Measurements from ENCODE around the gene SFPQ.
A peak's percentile ranks its signal among the peaks of the same experiment; 100 is the strongest.

SFPQ gene

DNA sequence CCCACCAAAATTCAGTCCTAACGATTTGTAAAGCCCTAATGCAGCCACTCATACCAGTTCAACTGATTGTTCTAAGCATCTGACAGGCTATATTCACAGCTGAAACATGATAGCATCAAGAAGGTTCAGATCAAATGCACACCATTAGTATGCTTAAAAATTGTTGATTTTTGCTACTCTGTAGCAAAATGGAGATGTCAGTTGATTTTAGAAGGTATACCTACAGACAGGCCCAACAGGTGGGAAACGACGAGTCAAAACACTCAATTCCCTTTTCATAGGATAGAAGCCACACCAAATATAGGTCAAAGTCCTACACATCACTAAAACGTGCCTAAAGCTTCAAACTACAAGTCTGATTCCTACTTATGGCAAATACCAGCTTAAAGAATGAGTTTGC lies 6.7 kb downstream of the SFPQ start:
- Histone ChIP-seq H3K4me1 (ENCODE audit: control insufficient read depth, insufficient read depth, low read length) (peaks cover 16% of the 10 kb centered on the region; the same call in 1 of the 2 replicates), H3K9ac (ENCODE audit: low read depth, low read length) (no peak overlapping the region), H3K9me3 (ENCODE audit: control insufficient read depth, insufficient read depth, low read length) (no peaks in the 10 kb centered on the region), H3K27me3 (ENCODE audit: control insufficient read depth, insufficient read depth, low read length) (no peaks in the 10 kb centered on the region), H3K36me3 (ENCODE audit: control insufficient read depth, insufficient read depth, low read length) (peaks cover 100% of the 10 kb centered on the region), H3K4me3 (ENCODE audit: low read depth, low read length) (no peak overlapping the region), H3K27ac (ENCODE audit: low read depth, low read length) (no peak overlapping the region)

- no peak overlapping the region for H3K4me3 ChIP-seq (ENCODE audit: low read depth, low read length)
- H3K27me3 ChIP-seq (ENCODE audit: control insufficient read depth, insufficient read depth, low read length), result no peaks in the 10 kb centered on the region
- peaks cover 100% of the 10 kb centered on the region for H3K36me3 ChIP-seq (ENCODE audit: control insufficient read depth, insufficient read depth, low read length)
- H3K9me3 ChIP-seq (ENCODE audit: control insufficient read depth, insufficient read depth, low read length), result no peaks in the 10 kb centered on the region
- H3K27ac ChIP-seq (ENCODE audit: low read depth, low read length), result no peak overlapping the region
- H3K4me1 ChIP-seq (ENCODE audit: control insufficient read depth, insufficient read depth, low read length), result peaks cover 15% of the 10 kb centered on the region; the same call in 1 of the 2 replicates
- H3K9ac ChIP-seq (ENCODE audit: low read depth, low read length), result no peak overlapping the region
Observed at GRCh38 chr1:35185200-35185599, 7.7 kb downstream of the SFPQ start.

DNA sequence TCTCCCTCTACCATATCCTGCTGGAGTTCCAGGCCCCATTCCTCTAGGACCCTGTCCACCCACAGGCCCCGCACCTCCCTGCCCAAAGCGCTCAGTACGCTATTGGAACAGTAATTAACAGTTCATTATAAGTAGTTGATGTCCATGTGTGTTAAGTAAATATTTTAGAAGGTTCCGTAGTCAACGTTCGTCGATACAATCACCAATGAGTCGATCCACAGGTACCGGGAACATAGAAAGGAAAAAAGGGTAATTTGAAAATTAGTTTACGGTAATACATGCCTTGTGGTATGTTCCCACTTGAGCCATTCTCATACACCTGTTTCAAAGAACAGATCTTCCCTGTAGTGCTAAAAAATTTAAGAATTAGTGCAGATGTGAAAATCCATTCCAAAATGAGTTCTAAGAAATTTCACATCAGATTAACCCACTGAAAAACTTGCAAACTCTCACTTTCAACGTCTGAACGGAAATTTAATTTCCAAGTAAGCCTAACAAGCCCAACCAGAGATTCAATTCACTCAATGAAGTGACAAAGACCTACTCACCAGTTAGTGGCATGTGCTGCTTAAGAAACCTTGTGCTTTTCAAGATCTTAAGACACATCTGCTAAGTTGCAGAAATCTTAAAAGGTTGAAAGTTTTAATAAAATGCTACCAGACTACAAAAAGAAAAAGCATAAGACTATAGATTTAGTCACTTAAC lies 8.3 kb downstream of the SFPQ start:
- Histone ChIP-seq H3K4me1 (ENCODE audit: control insufficient read depth, insufficient read depth, low read length) (peaks cover 16% of the 10 kb centered on the region; the same call in 1 of the 2 replicates), H3K9me3 (ENCODE audit: control insufficient read depth, insufficient read depth, low read length) (no peaks in the 10 kb centered on the region), H3K9ac (ENCODE audit: low read depth, low read length) (no peak overlapping the region), H3K36me3 (ENCODE audit: control insufficient read depth, insufficient read depth, low read length) (peaks cover 100% of the 10 kb centered on the region), H3K27ac (ENCODE audit: low read depth, low read length) (no peak overlapping the region), H3K27me3 (ENCODE audit: control insufficient read depth, insufficient read depth, low read length) (no peaks in the 10 kb centered on the region), H3K4me3 (ENCODE audit: low read depth, low read length) (no peak overlapping the region)

GRCh38 chr1:35181790-35182455 lies 11.0 kb downstream of the SFPQ start:
- peaks cover 100% of the 10 kb centered on the region for H3K36me3 ChIP-seq (ENCODE audit: control insufficient read depth, insufficient read depth, low read length)
- H3K27me3 ChIP-seq (ENCODE audit: control insufficient read depth, insufficient read depth, low read length), result no peaks in the 10 kb centered on the region
- peaks cover 11% of the 10 kb centered on the region; the same call in 1 of the 2 replicates for H3K4me1 ChIP-seq (ENCODE audit: control insufficient read depth, insufficient read depth, low read length)
- no peak overlapping the region for H3K27ac ChIP-seq (ENCODE audit: low read depth, low read length)
- H3K9ac ChIP-seq (ENCODE audit: low read depth, low read length), result no peak overlapping the region
- no peak overlapping the region for H3K4me3 ChIP-seq (ENCODE audit: low read depth, low read length)
- no peaks in the 10 kb centered on the region for H3K9me3 ChIP-seq (ENCODE audit: control insufficient read depth, insufficient read depth, low read length)

DNA sequence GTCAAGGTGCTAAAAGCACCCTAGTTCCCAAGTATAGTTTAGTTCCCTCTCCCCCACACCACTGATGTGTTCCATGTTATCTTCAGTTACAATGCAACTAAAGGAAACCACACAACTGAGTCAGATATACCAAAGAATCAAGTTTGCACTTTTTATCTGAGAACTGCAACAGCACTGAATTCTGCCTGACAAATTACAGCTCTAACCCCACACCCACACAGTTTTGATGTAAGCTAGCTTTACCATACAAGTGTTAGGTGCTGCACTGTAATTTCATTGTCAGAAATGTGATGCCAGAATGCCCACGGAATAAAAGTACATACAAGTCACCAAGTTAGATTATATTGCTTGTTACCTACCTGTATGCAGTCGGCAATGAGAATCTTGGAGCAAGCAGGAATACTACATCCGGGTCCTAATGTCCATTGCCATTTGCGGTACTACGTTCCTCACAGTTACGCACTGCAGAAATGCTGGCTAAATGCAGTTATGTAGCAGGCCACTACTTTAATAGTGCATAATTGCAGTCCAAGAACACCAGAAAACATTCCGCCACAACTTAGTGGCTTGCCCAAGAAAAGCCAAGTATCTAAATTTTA lies 12.1 kb downstream of the SFPQ start:
- peaks cover 100% of the 10 kb centered on the region for H3K36me3 ChIP-seq (ENCODE audit: control insufficient read depth, insufficient read depth, low read length)
- H3K27ac ChIP-seq (ENCODE audit: low read depth, low read length), result peak overlapping the region; percentile 29

DNA sequence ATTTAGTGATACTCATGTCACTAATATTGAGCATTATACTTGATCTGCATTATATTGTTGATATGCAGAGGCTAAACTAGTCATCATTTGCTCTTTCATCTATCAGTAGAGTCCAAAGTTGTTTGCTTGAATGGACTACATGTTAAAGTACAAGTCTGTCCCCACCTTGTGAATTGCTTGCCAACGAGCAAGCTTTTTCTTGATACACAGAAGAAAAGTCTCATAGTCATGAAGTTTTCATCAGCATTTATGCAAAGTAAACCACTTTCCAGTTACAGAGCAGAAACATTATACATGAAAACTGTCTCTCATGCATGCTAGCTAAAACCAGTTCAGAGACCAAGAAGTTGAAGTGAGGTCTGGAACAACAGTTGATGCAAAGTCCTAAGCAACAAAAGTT lies 13.0 kb downstream of the SFPQ start:
- no peak overlapping the region for H3K4me3 ChIP-seq (ENCODE audit: low read depth, low read length)
- no peaks in the 10 kb centered on the region for H3K27me3 ChIP-seq (ENCODE audit: control insufficient read depth, insufficient read depth, low read length)
- H3K9me3 ChIP-seq (ENCODE audit: control insufficient read depth, insufficient read depth, low read length), result no peaks in the 10 kb centered on the region
- H3K36me3 ChIP-seq (ENCODE audit: control insufficient read depth, insufficient read depth, low read length), result peaks cover 100% of the 10 kb centered on the region
- peaks cover 11% of the 10 kb centered on the region; the same call in 1 of the 2 replicates for H3K4me1 ChIP-seq (ENCODE audit: control insufficient read depth, insufficient read depth, low read length)
- no peak overlapping the region for H3K9ac ChIP-seq (ENCODE audit: low read depth, low read length)
- peak overlapping the region; percentile 46 for H3K27ac ChIP-seq (ENCODE audit: low read depth, low read length)

More for the DNA sequence above, 12.1 kb downstream of the SFPQ start:
- no peaks in the 10 kb centered on the region for H3K9me3 ChIP-seq (ENCODE audit: control insufficient read depth, insufficient read depth, low read length)
- H3K9ac ChIP-seq (ENCODE audit: low read depth, low read length), result no peak overlapping the region
- H3K4me1 ChIP-seq (ENCODE audit: control insufficient read depth, insufficient read depth, low read length), result peaks cover 11% of the 10 kb centered on the region; the same call in 1 of the 2 replicates
- H3K4me3 ChIP-seq (ENCODE audit: low read depth, low read length), result no peak overlapping the region
- no peaks in the 10 kb centered on the region for H3K27me3 ChIP-seq (ENCODE audit: control insufficient read depth, insufficient read depth, low read length)

- Histone ChIP-seq H3K9ac (ENCODE audit: low read depth, low read length) (no peak overlapping the region), H3K27ac (ENCODE audit: low read depth, low read length) (peak overlapping the region; percentile 69), H3K4me3 (ENCODE audit: low read depth, low read length) (no peak overlapping the region), H3K27me3 (ENCODE audit: control insufficient read depth, insufficient read depth, low read length) (no peaks in the 10 kb centered on the region), H3K36me3 (ENCODE audit: control insufficient read depth, insufficient read depth, low read length) (peaks cover 91% of the 10 kb centered on the region), H3K9me3 (ENCODE audit: control insufficient read depth, insufficient read depth, low read length) (no peaks in the 10 kb centered on the region), H3K4me1 (ENCODE audit: control insufficient read depth, insufficient read depth, low read length) (peaks cover 11% of the 10 kb centered on the region; the same call in 1 of the 2 replicates)
Observed at GRCh38 chr1:35178874-35179380, 14.0 kb downstream of the SFPQ start.

DNA sequence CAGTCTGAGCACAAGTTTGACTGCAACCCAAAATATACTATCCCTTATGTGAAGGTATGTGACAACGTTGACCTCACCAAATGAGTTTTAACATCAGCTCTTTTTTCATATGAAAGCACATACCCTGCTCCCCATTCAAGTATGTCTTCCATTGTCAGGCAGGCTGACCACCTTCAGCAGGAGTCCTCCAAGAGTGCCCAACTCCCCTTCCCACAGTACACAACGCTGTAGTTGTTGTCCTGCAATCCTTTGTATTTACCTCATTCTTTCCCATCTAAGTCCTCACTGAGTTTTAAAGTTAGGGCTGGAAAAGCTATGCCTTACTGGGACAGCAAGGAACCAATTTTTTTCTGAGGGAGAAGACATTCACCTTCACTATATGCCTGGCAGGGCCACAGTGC lies 14.7 kb downstream of the SFPQ start:
- peaks cover 11% of the 10 kb centered on the region; the same call in 1 of the 2 replicates for H3K4me1 ChIP-seq (ENCODE audit: control insufficient read depth, insufficient read depth, low read length)
- peaks cover 85% of the 10 kb centered on the region for H3K36me3 ChIP-seq (ENCODE audit: control insufficient read depth, insufficient read depth, low read length)
- no peak overlapping the region for H3K9ac ChIP-seq (ENCODE audit: low read depth, low read length)
- H3K4me3 ChIP-seq (ENCODE audit: low read depth, low read length), result no peak overlapping the region
- H3K9me3 ChIP-seq (ENCODE audit: control insufficient read depth, insufficient read depth, low read length), result no peaks in the 10 kb centered on the region
- H3K27me3 ChIP-seq (ENCODE audit: control insufficient read depth, insufficient read depth, low read length), result no peaks in the 10 kb centered on the region
- H3K27ac ChIP-seq (ENCODE audit: low read depth, low read length), result peak overlapping the region; percentile 69

GRCh38 chr1:35177237-35177786 lies 15.6 kb downstream of the SFPQ start:
- Histone ChIP-seq H3K27me3 (ENCODE audit: control insufficient read depth, insufficient read depth, low read length) (no peaks in the 10 kb centered on the region), H3K9ac (ENCODE audit: low read depth, low read length) (no peak overlapping the region), H3K27ac (ENCODE audit: low read depth, low read length) (no peak overlapping the region), H3K9me3 (ENCODE audit: control insufficient read depth, insufficient read depth, low read length) (no peaks in the 10 kb centered on the region), H3K4me3 (ENCODE audit: low read depth, low read length) (no peak overlapping the region), H3K36me3 (ENCODE audit: control insufficient read depth, insufficient read depth, low read length) (peaks cover 75% of the 10 kb centered on the region), H3K4me1 (ENCODE audit: control insufficient read depth, insufficient read depth, low read length) (peaks cover 11% of the 10 kb centered on the region; the same call in 1 of the 2 replicates)

GRCh38 chr1:35175602-35176001 lies 17.3 kb downstream of the SFPQ start:
- H3K36me3 ChIP-seq (ENCODE audit: control insufficient read depth, insufficient read depth, low read length), result peaks cover 58% of the 10 kb centered on the region
- no peaks in the 10 kb centered on the region for H3K9me3 ChIP-seq (ENCODE audit: control insufficient read depth, insufficient read depth, low read length)
- no peaks in the 10 kb centered on the region for H3K27me3 ChIP-seq (ENCODE audit: control insufficient read depth, insufficient read depth, low read length)
- H3K27ac ChIP-seq (ENCODE audit: low read depth, low read length), result no peak overlapping the region
- H3K4me1 ChIP-seq (ENCODE audit: control insufficient read depth, insufficient read depth, low read length), result peaks cover 10% of the 10 kb centered on the region; the same call in 1 of the 2 replicates
- H3K9ac ChIP-seq (ENCODE audit: low read depth, low read length), result no peak overlapping the region
- no peak overlapping the region for H3K4me3 ChIP-seq (ENCODE audit: low read depth, low read length)
